IPS-15b (cell line): Measurements from ENCODE around the gene TMEM147.
A peak's percentile ranks its signal among the peaks of the same experiment; 100 is the strongest.

ENCODE experiments used
- H3K27me3 ChIP-seq: one replicate; pipeline ENCODE4 v1.6.1; 2013; ENCODE audit warnings: low read length; ENCODE audit not compliant: control insufficient read depth, insufficient read depth
- H3K36me3 ChIP-seq: one replicate; pipeline ENCODE4 v1.6.1; 2013; ENCODE audit warnings: low read length; ENCODE audit not compliant: control insufficient read depth, insufficient read depth
- H3K4me1 ChIP-seq: one replicate; pipeline ENCODE4 v1.6.1; 2013; ENCODE audit warnings: mild to moderate bottlenecking, low read length; ENCODE audit not compliant: control insufficient read depth, insufficient read depth
- H3K4me3 ChIP-seq: one replicate; pipeline ENCODE4 v1.5.1; 2013; ENCODE audit warnings: low read depth, low read length
- H3K9ac ChIP-seq: one replicate; pipeline ENCODE4 v1.6.1; 2013; ENCODE audit warnings: low read depth, mild to moderate bottlenecking, low read length
- H3K9me3 ChIP-seq: one replicate; pipeline ENCODE4 v1.6.1; 2013; ENCODE audit warnings: mild to moderate bottlenecking, low read length; ENCODE audit not compliant: control insufficient read depth, insufficient read depth

TMEM147 gene

DNA sequence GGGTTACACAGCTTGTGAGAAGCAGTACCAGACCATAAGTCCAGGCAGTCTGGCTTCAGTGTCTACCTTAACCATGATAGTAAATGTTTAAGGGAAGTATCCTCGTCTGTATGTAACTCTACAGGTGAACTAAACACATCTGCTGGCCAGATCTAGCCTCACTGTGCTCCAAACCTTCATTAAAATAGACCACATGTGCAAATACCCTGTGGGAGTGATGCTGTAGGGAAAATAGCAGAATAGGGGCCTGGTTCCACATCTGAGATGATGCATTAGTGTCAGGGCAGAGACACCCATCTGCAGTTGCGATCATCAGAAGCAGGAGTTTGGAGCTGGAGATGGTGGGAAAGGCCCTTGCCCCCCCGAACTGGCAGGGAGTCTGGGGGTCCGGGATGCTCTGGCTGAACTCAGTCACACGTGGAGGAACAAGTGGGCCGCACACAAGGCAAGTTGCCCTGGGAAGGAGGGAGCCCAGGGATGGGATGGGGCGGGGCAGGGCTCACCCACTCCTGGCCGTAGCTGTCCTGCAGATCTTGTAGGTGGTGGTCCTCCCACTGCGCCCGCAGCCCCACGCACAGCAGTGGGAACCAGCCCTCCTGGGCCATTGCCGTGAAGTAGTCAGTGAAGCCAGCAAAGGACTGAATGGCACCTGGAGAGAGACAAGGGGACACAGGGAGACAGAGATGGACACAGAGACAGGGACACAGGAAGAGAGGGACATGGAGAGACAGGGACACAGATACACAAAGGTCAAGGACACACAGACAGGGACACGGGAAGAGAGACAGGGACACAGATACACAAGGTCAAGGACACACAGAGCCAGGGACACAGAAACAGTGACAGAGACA is 7.3 kb downstream of the TMEM147 start:
- no peak overlapping the region for H3K4me3 ChIP-seq
- no peak overlapping the region for H3K9ac ChIP-seq
- peaks cover 17% of the 10 kb centered on the region for H3K27me3 ChIP-seq
- no peaks in the 10 kb centered on the region for H3K9me3 ChIP-seq
- H3K4me1 ChIP-seq: peaks cover 3% of the 10 kb centered on the region
- H3K36me3 ChIP-seq: peaks cover 9% of the 10 kb centered on the region

DNA sequence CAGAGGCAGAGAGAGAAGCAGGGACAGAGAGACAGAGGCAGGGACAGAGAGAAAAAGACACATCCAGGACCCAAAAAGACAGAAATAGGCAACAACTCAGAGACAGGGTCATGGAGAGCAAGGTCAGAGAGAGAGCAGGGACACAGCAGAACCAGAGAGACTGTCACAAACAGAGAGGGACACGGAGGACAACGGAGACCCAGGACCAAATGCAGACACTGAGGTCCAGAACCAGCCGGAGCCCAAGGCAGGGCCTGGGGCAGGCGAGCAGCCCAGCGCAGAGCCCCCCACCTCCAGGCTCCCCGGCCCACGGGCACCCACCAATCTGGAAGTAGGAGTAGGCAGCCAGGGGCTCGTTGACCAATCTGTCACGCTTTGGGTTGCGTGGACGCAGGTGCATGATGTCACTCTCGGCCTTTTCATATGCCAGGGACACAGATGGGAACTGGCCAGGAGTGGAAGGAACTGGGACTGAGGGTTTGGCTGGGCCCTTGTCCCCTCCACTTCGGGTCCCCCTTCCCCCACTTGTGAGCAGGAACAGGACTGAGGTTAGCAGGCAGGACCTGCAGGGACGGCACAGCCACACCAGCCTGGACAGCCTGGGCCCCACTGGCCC is 8.1 kb downstream of the TMEM147 start:
- no peaks in the 10 kb centered on the region for H3K9me3 ChIP-seq
- no peak overlapping the region for H3K4me3 ChIP-seq
- H3K36me3 ChIP-seq: peaks cover 7% of the 10 kb centered on the region
- peaks cover 17% of the 10 kb centered on the region for H3K27me3 ChIP-seq
- H3K9ac ChIP-seq: no peak overlapping the region
- H3K4me1 ChIP-seq: peaks cover 3% of the 10 kb centered on the region

DNA sequence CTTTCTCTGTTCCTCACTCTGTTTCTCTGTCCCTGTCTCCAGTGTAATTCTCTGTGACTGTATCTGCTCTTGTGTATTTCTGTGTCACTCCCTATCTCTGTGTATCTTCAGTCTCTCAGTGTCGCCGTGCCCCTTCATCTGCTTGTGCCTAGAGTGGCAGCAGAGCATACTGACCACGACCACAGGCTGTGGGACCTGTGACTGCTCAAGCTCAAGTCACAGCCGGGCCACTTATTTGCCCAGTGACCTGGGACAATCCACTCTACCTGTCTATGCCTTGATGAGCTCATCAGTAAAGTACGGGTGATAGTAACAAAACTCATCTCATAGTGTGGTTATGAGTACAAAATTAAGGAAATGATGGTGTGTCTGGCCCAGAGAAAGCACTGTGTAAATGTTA is 8.7 kb downstream of the TMEM147 start:
- Histone ChIP-seq H3K9me3 (no peaks in the 10 kb centered on the region), H3K9ac (no peak overlapping the region), H3K4me1 (peaks cover 3% of the 10 kb centered on the region), H3K27me3 (peaks cover 23% of the 10 kb centered on the region), H3K4me3 (no peak overlapping the region), H3K36me3 (peaks cover 7% of the 10 kb centered on the region)

DNA sequence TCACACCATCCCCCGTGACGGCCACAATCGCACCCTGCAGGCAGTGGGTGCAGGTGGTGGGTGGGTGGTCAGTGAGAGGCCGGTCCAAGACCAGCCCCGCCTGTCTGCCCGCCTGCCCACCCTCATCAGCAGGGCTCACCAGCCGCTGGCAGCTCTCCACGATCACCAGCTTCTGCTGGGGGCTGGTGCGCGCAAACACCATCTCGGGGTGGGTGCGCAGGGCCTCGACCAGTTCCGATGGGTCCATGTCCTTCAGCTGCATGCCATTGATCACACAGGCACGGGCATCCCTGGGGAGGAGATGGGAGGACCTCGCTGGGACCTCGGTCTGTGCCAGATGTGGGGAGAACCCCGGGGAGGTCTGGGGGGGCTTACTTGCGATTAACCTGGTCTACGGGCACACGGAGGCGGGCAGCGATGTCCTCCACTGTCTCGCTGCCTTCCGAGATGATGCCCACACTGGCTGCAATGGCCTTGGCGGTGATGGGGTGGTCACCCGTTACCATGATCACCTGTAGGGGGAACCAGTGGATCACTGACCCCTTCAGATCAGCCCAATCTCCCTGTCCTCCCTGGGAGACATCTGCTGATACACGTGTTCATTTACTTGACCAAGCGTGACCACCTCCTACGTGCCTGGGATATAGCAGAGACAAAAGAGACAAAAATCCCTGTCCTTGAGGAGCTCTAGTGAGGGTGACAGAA is 10.0 kb downstream of the TMEM147 start:
- Histone ChIP-seq H3K9ac (no peak overlapping the region), H3K4me3 (no peak overlapping the region), H3K36me3 (peaks cover 3% of the 10 kb centered on the region), H3K27me3 (peaks cover 34% of the 10 kb centered on the region), H3K4me1 (peaks cover 3% of the 10 kb centered on the region), H3K9me3 (no peaks in the 10 kb centered on the region)

DNA sequence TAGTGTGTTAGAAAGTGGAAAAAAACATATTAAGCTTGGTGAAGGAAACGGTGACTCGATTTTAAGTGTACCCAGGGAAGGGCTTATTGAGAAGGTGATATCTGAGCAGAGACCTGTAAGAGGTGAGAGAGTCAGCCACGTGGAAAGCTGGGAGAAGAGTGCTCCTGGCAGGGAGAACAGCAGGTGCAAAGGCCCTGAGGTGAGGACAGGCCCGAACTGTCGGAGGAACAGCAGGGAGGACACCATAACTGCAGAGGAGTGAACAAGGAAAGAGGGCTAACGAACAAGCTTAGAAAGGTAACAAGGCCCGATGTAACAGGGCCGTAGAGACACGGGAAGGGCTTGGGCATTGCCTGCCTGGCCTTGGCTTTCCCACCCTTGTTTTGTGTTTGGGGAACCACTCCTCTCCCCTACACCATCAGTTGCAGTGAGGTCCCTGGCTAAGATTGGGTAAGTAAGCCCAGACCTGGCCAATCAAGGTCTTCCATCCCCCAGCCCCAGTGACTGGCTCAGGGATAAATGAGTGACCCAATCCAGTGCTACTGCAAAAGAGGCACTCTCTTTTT is 10.7 kb downstream of the TMEM147 start:
- peaks cover 3% of the 10 kb centered on the region for H3K4me1 ChIP-seq
- peaks cover 36% of the 10 kb centered on the region for H3K27me3 ChIP-seq
- no peak overlapping the region for H3K4me3 ChIP-seq
- H3K9me3 ChIP-seq: no peaks in the 10 kb centered on the region
- no peak overlapping the region for H3K9ac ChIP-seq
- peaks cover 3% of the 10 kb centered on the region for H3K36me3 ChIP-seq

- peak overlapping the region; percentile 45 for H3K4me3 ChIP-seq
- H3K9ac ChIP-seq: peak overlapping the region; percentile 8
- no peaks in the 10 kb centered on the region for H3K9me3 ChIP-seq
- H3K36me3 ChIP-seq: no peaks in the 10 kb centered on the region
- H3K4me1 ChIP-seq: peaks cover 3% of the 10 kb centered on the region
- H3K27me3 ChIP-seq: peaks cover 39% of the 10 kb centered on the region
Measured at GRCh38 chr19:35556846-35557538, 11.6 kb downstream of the TMEM147 start.

GRCh38 chr19:35557539-35558399 is 12.3 kb downstream of the TMEM147 start:
- peak overlapping the region; percentile 88 for H3K4me3 ChIP-seq
- peak overlapping the region; percentile 24 for H3K9ac ChIP-seq
- peaks cover 39% of the 10 kb centered on the region for H3K27me3 ChIP-seq
- no peaks in the 10 kb centered on the region for H3K9me3 ChIP-seq
- H3K36me3 ChIP-seq: no peaks in the 10 kb centered on the region
- H3K4me1 ChIP-seq: peaks cover 3% of the 10 kb centered on the region

DNA sequence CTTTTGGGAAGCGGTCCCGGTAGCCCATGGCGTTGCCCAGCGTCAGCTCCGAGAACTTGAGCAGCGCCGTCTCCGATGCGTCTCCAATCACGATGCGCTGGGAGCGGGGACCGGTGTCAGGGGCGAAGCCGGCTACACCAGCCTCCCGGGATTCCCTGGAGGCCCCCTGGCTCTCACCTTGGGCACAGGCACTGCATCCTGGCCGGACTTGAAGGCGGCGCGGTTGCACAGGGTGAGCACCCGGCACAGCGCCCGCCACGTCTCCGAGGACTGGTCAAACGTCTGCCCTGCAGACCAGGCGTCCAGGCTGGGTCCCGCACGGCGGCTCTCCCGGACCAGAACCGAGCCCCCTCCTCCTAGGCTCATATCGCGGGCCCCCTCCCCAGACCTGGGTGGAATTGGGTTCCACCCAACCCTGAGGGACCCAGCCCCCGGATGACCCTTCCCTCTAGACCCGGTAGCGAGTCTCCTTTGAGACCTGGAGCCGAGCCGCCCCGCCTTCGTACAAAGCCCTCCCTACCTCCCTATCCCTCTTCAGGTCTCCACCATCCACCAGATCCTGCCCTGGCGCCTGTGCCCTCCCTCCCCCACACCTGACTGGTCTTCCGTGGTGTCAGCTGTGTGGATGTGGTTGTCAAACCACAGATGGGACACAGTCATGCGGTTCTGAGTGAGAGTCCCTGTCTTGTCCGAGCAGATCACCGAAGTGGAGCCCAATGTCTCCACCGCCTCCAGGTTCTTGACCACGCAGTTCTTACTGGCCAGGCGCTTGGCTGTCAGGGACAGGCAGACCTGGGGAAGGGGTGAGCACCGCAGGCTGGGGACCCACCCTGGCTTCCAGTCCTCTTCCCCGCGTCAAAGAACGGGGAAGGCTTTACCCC is 13.2 kb downstream of the TMEM147 start:
- Histone ChIP-seq H3K9me3 (no peaks in the 10 kb centered on the region), H3K27me3 (peaks cover 39% of the 10 kb centered on the region), H3K9ac (no peak overlapping the region), H3K36me3 (no peaks in the 10 kb centered on the region), H3K4me3 (peak overlapping the region; percentile 67), H3K4me1 (peaks cover 3% of the 10 kb centered on the region)

DNA sequence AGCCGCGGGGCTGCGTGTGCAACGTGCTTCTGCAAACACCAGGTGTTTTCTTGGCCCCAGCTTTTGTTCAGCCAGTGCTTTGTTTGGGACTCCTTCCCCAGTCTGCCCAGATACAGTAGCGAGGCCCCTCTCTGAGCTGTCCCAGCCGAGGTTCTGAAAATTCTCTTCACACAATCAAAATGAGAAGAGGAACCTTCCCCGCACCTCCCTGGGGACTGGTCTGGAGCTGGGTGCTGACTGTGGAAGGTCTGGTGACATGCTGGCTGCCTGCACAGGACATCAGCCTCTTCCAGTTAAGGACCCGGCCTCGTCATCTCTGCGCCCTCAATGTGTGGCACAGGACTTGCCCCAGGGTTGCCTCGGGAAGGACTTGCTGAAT is 13.8 kb downstream of the TMEM147 start:
- Histone ChIP-seq H3K9me3 (no peaks in the 10 kb centered on the region), H3K4me3 (peak overlapping the region; percentile 67), H3K36me3 (no peaks in the 10 kb centered on the region), H3K27me3 (peaks cover 39% of the 10 kb centered on the region), H3K9ac (no peak overlapping the region), H3K4me1 (peaks cover 3% of the 10 kb centered on the region)

DNA sequence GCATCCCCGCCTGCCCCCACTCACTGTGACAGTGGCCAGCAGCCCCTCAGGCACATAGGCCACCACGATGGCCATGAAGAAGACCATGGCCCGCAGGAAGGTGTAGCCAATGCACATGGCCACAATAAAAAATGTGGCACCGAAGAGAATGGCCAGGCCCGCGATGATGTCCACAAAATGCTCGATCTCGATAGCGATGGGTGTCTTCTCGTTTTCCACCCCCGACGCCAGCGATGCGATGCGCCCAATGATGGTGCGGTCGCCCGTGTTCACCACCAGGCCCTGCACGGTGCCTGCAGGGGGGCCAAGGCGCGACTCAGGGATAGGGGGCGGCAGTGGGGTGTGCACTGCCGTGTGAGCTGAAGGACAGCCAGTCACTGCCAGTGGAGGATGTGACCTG is 14.4 kb downstream of the TMEM147 start:
- H3K9me3 ChIP-seq: no peaks in the 10 kb centered on the region

More for the DNA sequence above, 14.4 kb downstream of the TMEM147 start:
- Histone ChIP-seq H3K36me3 (no peaks in the 10 kb centered on the region), H3K27me3 (peaks cover 39% of the 10 kb centered on the region), H3K4me3 (no peak overlapping the region), H3K4me1 (peaks cover 3% of the 10 kb centered on the region), H3K9ac (no peak overlapping the region)
